ENCODE measurements around the gene PRDM16.

- TF ChIP-seq SMC3 (IDR thresholded peaks at IDR 0.05; ENCODE audit: low read depth, low read length) (no peak), CTCF (conservative IDR thresholded peaks at IDR 0.05; ENCODE audit: low read depth, low read length) (no peak), POLR2A (IDR thresholded peaks at IDR 0.05; ENCODE audit: low read depth, low read length) (no peak)
Measured at GRCh38 chr1:3029991-3030662, 38.9 kb upstream of the PRDM16 start.
